Upper lobe of left lung (tissue), 4 donors: Measurements from ENCODE around the gene QRICH1.

Source experiments
- EP300 ChIP-seq, 4 donors: sonication (generic); formaldehyde crosslinking; IDR thresholded peaks; one replicate each; pipeline ENCODE4 v1.5.1; 2017; ENCODE audit warnings: antibody characterized with exemption in 4 of 4, control low read depth in 2 of 4
- POLR2A ChIP-seq, 4 donors: fragments of 450-650 bp; IDR thresholded peaks; one replicate each; pipeline ENCODE4 v1.5.1; 2016 to 2017; ENCODE audit warnings: antibody characterized with exemption in 4 of 4, mild to moderate bottlenecking in 2 of 4
- TF ChIP-seq, protein P1 (sequence below), 6 experiments: fragments of 450-650 bp in 4 of 6; fragments of 200-600 bp in 2 of 6; sonication (generic) in 2 of 6; IDR thresholded peaks; one replicate each; pipeline ENCODE4 v1.5.1; 2016 to 2019; ENCODE audit warnings: antibody characterized with exemption in 6 of 6

DNA sequence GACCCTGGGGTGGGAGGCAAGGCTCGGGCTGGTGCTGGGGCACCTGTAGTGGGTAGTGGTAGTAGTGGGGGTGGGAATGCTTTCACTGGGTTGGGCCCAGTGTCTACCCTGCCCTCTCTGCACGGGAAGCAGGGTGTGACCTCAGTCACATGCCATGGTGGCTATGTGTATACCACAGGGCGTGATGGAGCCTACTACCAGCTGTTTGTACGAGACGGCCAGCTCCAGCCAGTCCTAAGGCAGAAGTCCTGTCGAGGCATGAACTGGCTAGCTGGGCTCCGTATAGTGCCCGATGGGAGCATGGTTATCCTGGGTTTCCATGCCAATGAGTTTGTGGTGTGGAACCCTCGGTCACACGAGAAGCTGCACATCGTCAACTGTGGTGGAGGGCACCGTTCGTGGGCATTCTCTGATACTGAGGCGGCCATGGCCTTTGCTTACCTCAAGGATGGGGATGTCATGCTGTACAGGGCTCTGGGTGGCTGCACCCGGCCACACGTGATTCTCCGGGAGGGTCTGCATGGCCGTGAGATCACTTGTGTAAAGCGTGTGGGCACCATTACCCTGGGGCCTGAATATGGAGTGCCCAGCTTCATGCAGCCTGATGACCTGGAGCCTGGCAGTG, 80.6 kb downstream of the QRICH1 start:
- TF ChIP-seq EP300 (IDR thresholded peaks at IDR 0.05) (no peak), POLR2A (IDR thresholded peaks at IDR 0.05) (no peak)
- TF ChIP-seq, protein P1, sequence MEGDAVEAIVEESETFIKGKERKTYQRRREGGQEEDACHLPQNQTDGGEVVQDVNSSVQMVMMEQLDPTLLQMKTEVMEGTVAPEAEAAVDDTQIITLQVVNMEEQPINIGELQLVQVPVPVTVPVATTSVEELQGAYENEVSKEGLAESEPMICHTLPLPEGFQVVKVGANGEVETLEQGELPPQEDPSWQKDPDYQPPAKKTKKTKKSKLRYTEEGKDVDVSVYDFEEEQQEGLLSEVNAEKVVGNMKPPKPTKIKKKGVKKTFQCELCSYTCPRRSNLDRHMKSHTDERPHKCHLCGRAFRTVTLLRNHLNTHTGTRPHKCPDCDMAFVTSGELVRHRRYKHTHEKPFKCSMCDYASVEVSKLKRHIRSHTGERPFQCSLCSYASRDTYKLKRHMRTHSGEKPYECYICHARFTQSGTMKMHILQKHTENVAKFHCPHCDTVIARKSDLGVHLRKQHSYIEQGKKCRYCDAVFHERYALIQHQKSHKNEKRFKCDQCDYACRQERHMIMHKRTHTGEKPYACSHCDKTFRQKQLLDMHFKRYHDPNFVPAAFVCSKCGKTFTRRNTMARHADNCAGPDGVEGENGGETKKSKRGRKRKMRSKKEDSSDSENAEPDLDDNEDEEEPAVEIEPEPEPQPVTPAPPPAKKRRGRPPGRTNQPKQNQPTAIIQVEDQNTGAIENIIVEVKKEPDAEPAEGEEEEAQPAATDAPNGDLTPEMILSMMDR (IDR thresholded peaks at IDR 0.05) = no peak
